ENCODE measurements around the gene POLR3H. TPM values are rescaled to one million over a fixed set of nuclear protein-coding genes. Genes with fewer than 3 reads are reported as not detected.
"Not testable (repeated sequence)": the region's sequence is repeated elsewhere in the genome, so short reads cannot be mapped to it uniquely, and the experiment has no call there.

POLR3H gene
- 10 to 100 TPM; 19.5 to 58.2 TPM for total RNA-seq

DNA sequence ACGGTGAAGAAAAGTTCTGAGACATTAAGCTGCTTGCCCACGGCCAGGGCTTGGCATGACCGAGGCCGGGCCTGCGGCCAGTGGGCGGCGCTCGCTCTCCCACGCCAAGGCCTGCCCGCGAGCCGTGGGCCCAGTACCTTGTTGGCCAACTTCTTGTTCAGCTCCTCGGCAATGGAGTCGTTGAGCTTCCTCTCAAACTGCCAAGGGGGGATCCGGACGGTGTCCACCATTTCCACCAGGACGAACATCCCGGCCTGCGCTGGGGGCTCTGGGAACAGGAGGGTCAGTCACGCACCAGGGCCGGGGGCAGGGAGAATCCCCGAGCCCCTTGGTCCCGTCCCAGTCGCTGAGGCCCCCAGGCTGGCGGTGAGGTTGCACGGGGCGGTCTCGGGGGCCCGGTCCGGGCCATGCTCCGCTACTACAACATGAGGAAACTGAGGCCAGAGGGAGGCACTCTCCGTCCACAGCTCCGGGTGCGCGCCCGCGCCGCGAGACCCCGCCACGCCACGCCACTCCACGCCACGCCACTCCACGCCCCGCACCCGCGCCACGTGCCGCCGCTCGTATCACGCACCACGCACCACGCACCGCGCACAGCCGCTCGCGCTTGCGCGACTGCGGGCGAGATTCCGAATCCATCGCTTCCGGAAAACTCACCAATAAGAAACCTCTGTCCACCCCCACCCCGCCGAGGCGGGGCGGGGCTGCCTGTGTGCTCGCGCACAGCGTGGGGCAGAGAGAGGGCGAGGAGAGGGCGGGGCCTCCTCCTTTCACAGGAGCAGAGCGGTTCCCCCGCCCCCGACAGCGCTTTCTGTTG, at the start of gene POLR3H:
Gene POLR3H (minus strand): TSS at position 617 of the 817 bp plus-strand sequence. CDS start 369 bp downstream, at position 248.
- Mint-ChIP-seq H3K27me3 (no peaks in the 10 kb centered on the region), H3K9me3 (no peaks in the 10 kb centered on the region), H3K36me3 (ENCODE audit: low read depth) (peaks cover 35% of the 10 kb centered on the region), H3K4me1 (peaks cover 29% of the 10 kb centered on the region), H3K4me3 (peak within 1 kb of the TSS; percentile 98), H3K27ac (peak within 1 kb of the TSS; percentile 82)
- peak; percentile 99 for ATAC-seq (replicated peaks)

DNA sequence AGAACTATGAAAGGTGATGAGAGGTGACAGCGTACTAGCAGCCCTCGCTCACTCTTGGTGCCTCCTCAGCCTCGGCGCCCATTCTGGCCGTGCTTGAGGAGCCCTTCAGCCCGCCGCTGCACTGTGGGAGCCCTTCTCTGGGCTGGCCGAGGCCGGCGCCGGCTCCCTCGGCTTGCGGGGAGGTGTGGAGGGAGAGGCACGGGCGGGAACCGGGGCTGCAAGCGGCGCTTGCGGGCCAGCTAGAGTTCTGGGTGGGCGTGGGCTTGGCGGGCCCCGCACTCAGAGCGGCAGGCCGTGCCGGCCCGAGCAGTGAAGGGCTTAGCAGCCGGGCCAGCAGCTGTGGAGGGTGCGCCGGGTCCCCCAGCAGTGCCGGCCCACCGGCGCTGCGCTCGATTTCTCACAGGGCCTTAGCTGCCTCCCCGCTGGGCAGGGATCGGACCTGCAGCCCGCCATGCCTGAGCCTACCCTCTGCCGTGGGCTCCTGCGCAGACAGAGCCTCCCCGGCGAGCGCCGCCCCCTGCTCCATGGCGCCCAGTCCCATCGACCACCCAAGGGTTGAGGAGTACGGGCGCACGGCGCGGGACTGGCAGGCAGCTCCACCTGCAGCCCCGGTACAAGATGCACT, 49.2 kb upstream of the POLR3H start:
- not testable (repeated sequence) for H3K4me3 Mint-ChIP-seq; H3K36me3 Mint-ChIP-seq (ENCODE audit: low read depth); H3K4me1 Mint-ChIP-seq; H3K27ac Mint-ChIP-seq; H3K27me3 Mint-ChIP-seq; ATAC-seq (replicated peaks); H3K9me3 Mint-ChIP-seq

GRCh38 chr22:41589391-41590241, 45.3 kb upstream of the POLR3H start, which contains the start of gene PMM1:
TSS of gene PMM1 (minus strand) at chr22:41589840. CDS start at chr22:41589805, 35 bp downstream.
- peak within 1 kb of the TSS; percentile 83 for H3K4me3 Mint-ChIP-seq
- H3K27ac Mint-ChIP-seq: peak within 1 kb of the TSS; percentile 82
- no peaks in the 10 kb centered on the region for H3K4me1 Mint-ChIP-seq
- H3K36me3 Mint-ChIP-seq (ENCODE audit: low read depth): peaks cover under 1% of the 10 kb centered on the region
- ATAC-seq (replicated peaks): peak; percentile 98
- H3K27me3 Mint-ChIP-seq: no peaks in the 10 kb centered on the region
- no peaks in the 10 kb centered on the region for H3K9me3 Mint-ChIP-seq

DNA sequence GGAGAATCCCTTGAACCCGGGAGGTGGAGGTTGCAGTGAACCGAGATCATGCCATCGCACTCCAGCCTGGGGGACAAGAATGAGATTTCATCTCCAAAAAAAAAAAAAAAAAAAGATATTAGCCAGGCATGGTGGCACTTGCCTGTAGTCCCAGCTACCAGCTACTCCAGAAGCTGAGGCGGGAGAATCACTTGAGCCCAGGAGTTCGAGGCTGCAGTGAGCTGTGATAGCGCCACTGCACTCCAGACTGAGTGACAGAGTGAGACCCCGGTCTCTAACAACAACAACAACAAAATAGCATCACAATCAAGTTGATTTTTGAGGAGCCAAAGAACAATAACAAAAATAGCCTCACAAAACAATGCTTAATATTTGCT, 43.1 kb upstream of the POLR3H start:
- no peak overlapping the region for H3K27ac Mint-ChIP-seq

DNA sequence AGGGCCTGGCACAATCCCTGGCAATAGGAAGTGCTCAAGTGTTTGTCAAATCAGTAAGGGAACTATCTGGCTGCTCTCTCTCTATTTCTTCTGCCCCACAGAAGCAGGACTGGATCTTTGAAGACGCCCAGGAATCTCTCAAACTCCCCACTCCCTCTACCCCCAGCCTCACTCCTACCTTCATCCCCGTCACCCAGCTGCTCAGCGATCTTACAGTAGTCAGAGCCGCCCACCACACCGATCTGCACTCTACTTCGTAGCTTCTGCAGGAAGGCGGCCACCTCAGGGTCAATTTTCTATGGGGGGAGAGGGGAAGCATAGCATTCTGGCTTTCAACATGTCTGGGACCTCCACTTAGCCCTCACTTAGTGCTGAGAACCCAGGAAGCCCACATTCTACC, 41.6 kb upstream of the POLR3H start:
- Mint-ChIP-seq H3K36me3 (ENCODE audit: low read depth) (peaks cover 34% of the 10 kb centered on the region), H3K4me3 (no peak overlapping the region), H3K27ac (no peak overlapping the region), H3K9me3 (no peaks in the 10 kb centered on the region), H3K27me3 (no peaks in the 10 kb centered on the region), H3K4me1 (peaks cover 6% of the 10 kb centered on the region)
- ATAC-seq (replicated peaks): no peak

More for the DNA sequence above, 43.1 kb upstream of the POLR3H start:
- H3K27me3 Mint-ChIP-seq: no peaks in the 10 kb centered on the region
- peaks cover 23% of the 10 kb centered on the region for H3K36me3 Mint-ChIP-seq (ENCODE audit: low read depth)
- ATAC-seq (replicated peaks): no peak
- H3K4me1 Mint-ChIP-seq: peaks cover 4% of the 10 kb centered on the region
- no peak overlapping the region for H3K4me3 Mint-ChIP-seq
- no peaks in the 10 kb centered on the region for H3K9me3 Mint-ChIP-seq

GRCh38 chr22:41584881-41585280, 40.6 kb upstream of the POLR3H start:
- H3K27ac Mint-ChIP-seq: no peak overlapping the region

GRCh38 chr22:41582694-41583093, 38.4 kb upstream of the POLR3H start:
- no peak for ATAC-seq (replicated peaks)

More at GRCh38 chr22:41584881-41585280, 40.6 kb upstream of the POLR3H start:
- Mint-ChIP-seq H3K9me3 (no peaks in the 10 kb centered on the region), H3K4me3 (no peak overlapping the region), H3K36me3 (ENCODE audit: low read depth) (peaks cover 43% of the 10 kb centered on the region), H3K27me3 (no peaks in the 10 kb centered on the region), H3K4me1 (peaks cover 6% of the 10 kb centered on the region)
- ATAC-seq (replicated peaks): no peak

GRCh38 chr22:41579997-41580355, 35.7 kb upstream of the POLR3H start:
- no peak overlapping the region for H3K27ac Mint-ChIP-seq
- ATAC-seq (replicated peaks): no peak
- H3K9me3 Mint-ChIP-seq: no peaks in the 10 kb centered on the region
- no peaks in the 10 kb centered on the region for H3K27me3 Mint-ChIP-seq
- peaks cover 56% of the 10 kb centered on the region for H3K36me3 Mint-ChIP-seq (ENCODE audit: low read depth)
- no peak overlapping the region for H3K4me3 Mint-ChIP-seq
- peaks cover 6% of the 10 kb centered on the region for H3K4me1 Mint-ChIP-seq

More at GRCh38 chr22:41582694-41583093, 38.4 kb upstream of the POLR3H start:
- no peaks in the 10 kb centered on the region for H3K27me3 Mint-ChIP-seq
- peaks cover 6% of the 10 kb centered on the region for H3K4me1 Mint-ChIP-seq
- no peak overlapping the region for H3K4me3 Mint-ChIP-seq
- peaks cover 49% of the 10 kb centered on the region for H3K36me3 Mint-ChIP-seq (ENCODE audit: low read depth)
- H3K27ac Mint-ChIP-seq: no peak overlapping the region
- no peaks in the 10 kb centered on the region for H3K9me3 Mint-ChIP-seq

- no peaks in the 10 kb centered on the region for H3K27me3 Mint-ChIP-seq
- H3K9me3 Mint-ChIP-seq: no peaks in the 10 kb centered on the region
- H3K36me3 Mint-ChIP-seq (ENCODE audit: low read depth): peaks cover 54% of the 10 kb centered on the region
- no peak for ATAC-seq (replicated peaks)
- no peak overlapping the region for H3K4me3 Mint-ChIP-seq
- peaks cover 6% of the 10 kb centered on the region for H3K4me1 Mint-ChIP-seq
- H3K27ac Mint-ChIP-seq: no peak overlapping the region
These were observed 35.2 kb upstream of the POLR3H start for GRCh38 chr22:41579297-41579996.

- Mint-ChIP-seq H3K9me3 (no peaks in the 10 kb centered on the region), H3K27me3 (no peaks in the 10 kb centered on the region), H3K27ac (no peak overlapping the region), H3K4me3 (no peak overlapping the region), H3K4me1 (peaks cover 6% of the 10 kb centered on the region), H3K36me3 (ENCODE audit: low read depth) (peaks cover 48% of the 10 kb centered on the region)
- ATAC-seq (replicated peaks): no peak
These were observed 34.5 kb upstream of the POLR3H start for GRCh38 chr22:41578818-41579217.

DNA sequence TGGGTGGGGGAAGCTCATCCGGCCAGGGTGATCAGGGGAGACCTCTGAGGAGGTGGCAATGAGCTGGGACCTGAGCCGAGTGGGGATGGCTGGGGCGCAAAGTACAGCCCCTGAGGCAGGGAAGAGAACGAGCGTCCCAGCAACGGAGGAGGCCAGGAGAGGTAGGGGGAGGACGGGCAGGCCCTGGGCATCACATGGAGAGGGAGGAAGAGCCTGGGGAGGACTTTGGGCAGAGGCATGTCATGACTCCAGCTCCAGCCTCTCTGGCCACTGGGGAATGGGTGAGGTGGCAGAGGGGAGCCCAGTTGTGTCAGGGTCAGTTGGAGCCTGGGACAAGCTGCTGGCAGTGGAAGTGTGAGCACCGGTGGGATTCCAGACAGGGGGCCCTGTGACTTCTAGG, 33.8 kb upstream of the POLR3H start:
- Mint-ChIP-seq H3K27me3 (no peaks in the 10 kb centered on the region), H3K9me3 (no peaks in the 10 kb centered on the region), H3K4me3 (no peak overlapping the region), H3K36me3 (ENCODE audit: low read depth) (peaks cover 41% of the 10 kb centered on the region), H3K4me1 (peaks cover 6% of the 10 kb centered on the region), H3K27ac (no peak overlapping the region)
- no peak for ATAC-seq (replicated peaks)

DNA sequence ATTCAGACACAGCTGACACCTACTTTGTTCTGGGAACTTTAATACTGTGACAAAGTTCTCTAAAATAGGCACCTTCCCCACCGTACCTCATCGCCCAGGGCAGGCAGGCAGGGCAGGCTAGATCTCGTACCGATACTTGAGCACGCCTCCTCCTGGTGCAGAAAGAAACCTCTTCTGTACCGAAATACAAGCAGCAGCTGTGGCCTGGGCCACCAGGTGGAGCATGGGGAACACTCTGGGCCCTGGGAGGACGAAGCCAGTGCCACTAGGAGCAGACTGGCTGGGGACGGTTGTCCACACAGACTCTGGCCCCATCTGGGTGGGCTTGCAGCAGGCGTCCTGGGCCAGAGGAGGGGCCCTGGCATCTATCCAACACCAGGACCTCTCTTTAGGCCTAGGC, 32.6 kb upstream of the POLR3H start:
- Mint-ChIP-seq H3K4me3 (no peak overlapping the region), H3K27ac (no peak overlapping the region), H3K36me3 (ENCODE audit: low read depth) (peaks cover 28% of the 10 kb centered on the region), H3K27me3 (no peaks in the 10 kb centered on the region), H3K9me3 (no peaks in the 10 kb centered on the region), H3K4me1 (no peaks in the 10 kb centered on the region)
- ATAC-seq (replicated peaks): peak; percentile 56

GRCh38 chr22:41575533-41575932, 31.3 kb upstream of the POLR3H start:
- H3K9me3 Mint-ChIP-seq: no peaks in the 10 kb centered on the region
- H3K4me3 Mint-ChIP-seq: no peak overlapping the region
- H3K27ac Mint-ChIP-seq: no peak overlapping the region
- H3K27me3 Mint-ChIP-seq: no peaks in the 10 kb centered on the region
- H3K36me3 Mint-ChIP-seq (ENCODE audit: low read depth): peaks cover 20% of the 10 kb centered on the region
- ATAC-seq (replicated peaks): no peak
- H3K4me1 Mint-ChIP-seq: no peaks in the 10 kb centered on the region

GRCh38 chr22:41574847-41575381, 30.6 kb upstream of the POLR3H start:
- Mint-ChIP-seq H3K36me3 (ENCODE audit: low read depth) (peaks cover 13% of the 10 kb centered on the region), H3K27ac (no peak overlapping the region), H3K4me1 (no peaks in the 10 kb centered on the region), H3K27me3 (no peaks in the 10 kb centered on the region), H3K9me3 (no peaks in the 10 kb centered on the region), H3K4me3 (no peak overlapping the region)
- ATAC-seq (replicated peaks): no peak
